Cardiac muscle cell (in vitro differentiated cells and primary cell): ENCODE measurements around the gene RAD23A. TPM values are rescaled to one million over a fixed set of nuclear protein-coding genes. Genes with fewer than 3 reads are reported as not detected.

Experiments
- polyA plus RNA-seq: library from polyadenylated mRNA; unstranded; fragments of >200 nt; fragmentation: Nextera tagmentation; extraction: Ambion mirVana; gene quantifications from 2 replicates; pipeline ENCODE4 v1.2.1, GENCODE V29; 2016
- total RNA-seq: library from RNA; depleted of rRNA; stranded (reverse); fragments of >200 nt; gene quantifications from 2 replicates; pipeline ENCODE4 v1.2.3, GENCODE V29; 2016

RAD23A gene
- total and polyA plus RNA-seq, 2 experiments from 2014 or later = 182 to 191 TPM

Other genes with a start within 250 kb of the RAD23A start
- gene FBXW9, start 249.2 kb upstream of the RAD23A start, total RNA-seq = 17.2 and 32.7 TPM in 2 replicates
- gene FBXW9, start 249.2 kb upstream of the RAD23A start, polyA plus RNA-seq = 25.6 and 29.6 TPM in 2 replicates
- 43.4 and 68.6 TPM in 2 replicates for gene TNPO2, start 221.9 kb upstream of the RAD23A start, total RNA-seq
- gene TNPO2, start 221.9 kb upstream of the RAD23A start, polyA plus RNA-seq = 20.1 and 20.5 TPM in 2 replicates
- gene TRIR, start 211.2 kb upstream of the RAD23A start, total RNA-seq = 307 and 371 TPM in 2 replicates
- gene TRIR, start 211.2 kb upstream of the RAD23A start, polyA plus RNA-seq = 175 and 218 TPM in 2 replicates
- gene GET3, start 208.4 kb upstream of the RAD23A start, total RNA-seq = 44.8 and 73.6 TPM in 2 replicates
- 88.3 and 103 TPM in 2 replicates for gene GET3, start 208.4 kb upstream of the RAD23A start, polyA plus RNA-seq
- not detected in 2 replicates for gene BEST2, start 194.1 kb upstream of the RAD23A start, total RNA-seq
- gene BEST2, start 194.1 kb upstream of the RAD23A start, polyA plus RNA-seq = not detected in 2 replicates
- 28.5 and 54.4 TPM in 2 replicates for gene HOOK2, start 170.3 kb upstream of the RAD23A start, total RNA-seq
- gene HOOK2, start 170.3 kb upstream of the RAD23A start, polyA plus RNA-seq = 31.1 and 41.6 TPM in 2 replicates
- 57.6 and 103 TPM in 2 replicates for gene JUNB, start 154.4 kb upstream of the RAD23A start, total RNA-seq
- gene JUNB, start 154.4 kb upstream of the RAD23A start, polyA plus RNA-seq = 37.2 and 48.3 TPM in 2 replicates
- gene PRDX2, start 144.1 kb upstream of the RAD23A start, total RNA-seq = 1,316 and 1,694 TPM in 2 replicates
- gene PRDX2, start 144.1 kb upstream of the RAD23A start, polyA plus RNA-seq = 1,469 and 1,719 TPM in 2 replicates
- gene THSD8, start 143.8 kb upstream of the RAD23A start, total RNA-seq = 0.63 TPM in 1 of 2 replicates, not detected in the other
- 15.0 and 19.0 TPM in 2 replicates for gene THSD8, start 143.8 kb upstream of the RAD23A start, polyA plus RNA-seq
- gene RNASEH2A, start 139.3 kb upstream of the RAD23A start, total RNA-seq = 20.4 and 29.0 TPM in 2 replicates
- gene RNASEH2A, start 139.3 kb upstream of the RAD23A start, polyA plus RNA-seq = 40.4 and 57.3 TPM in 2 replicates
- not detected in 2 replicates for gene RTBDN, start 111.3 kb upstream of the RAD23A start, total RNA-seq
- 0.81 TPM in 1 of 2 replicates, not detected in the other for gene RTBDN, start 111.3 kb upstream of the RAD23A start, polyA plus RNA-seq
- gene MAST1, start 107.3 kb upstream of the RAD23A start, total RNA-seq = 3.7 and 7.9 TPM in 2 replicates
- 3.9 and 10.9 TPM in 2 replicates for gene MAST1, start 107.3 kb upstream of the RAD23A start, polyA plus RNA-seq
- 25.8 and 54.7 TPM in 2 replicates for gene DNASE2, start 64.4 kb upstream of the RAD23A start, total RNA-seq
- gene DNASE2, start 64.4 kb upstream of the RAD23A start, polyA plus RNA-seq = 26.0 and 49.5 TPM in 2 replicates
- 0.51 and 2.2 TPM in 2 replicates for gene KLF1, start 58.7 kb upstream of the RAD23A start, total RNA-seq
- gene KLF1, start 58.7 kb upstream of the RAD23A start, polyA plus RNA-seq = 1.3 and 1.4 TPM in 2 replicates
- gene GCDH, start 54.7 kb upstream of the RAD23A start, total RNA-seq = 54.9 and 77.9 TPM in 2 replicates
- gene GCDH, start 54.7 kb upstream of the RAD23A start, polyA plus RNA-seq = 28.5 and 32.6 TPM in 2 replicates
- 0.53 and 1.1 TPM in 2 replicates for gene SYCE2, start 26.6 kb upstream of the RAD23A start, total RNA-seq
- gene SYCE2, start 26.6 kb upstream of the RAD23A start, polyA plus RNA-seq = 2.8 and 3.8 TPM in 2 replicates
- gene FARSA, start 12.2 kb upstream of the RAD23A start, total RNA-seq = 81.9 and 87.9 TPM in 2 replicates
- 121 and 133 TPM in 2 replicates for gene FARSA, start 12.2 kb upstream of the RAD23A start, polyA plus RNA-seq
- gene CALR, start 7.3 kb upstream of the RAD23A start, total RNA-seq = 615 and 1,390 TPM in 2 replicates
- 338 and 856 TPM in 2 replicates for gene CALR, start 7.3 kb upstream of the RAD23A start, polyA plus RNA-seq
- gene GADD45GIP1, start 11.4 kb downstream of the RAD23A start, total RNA-seq = 78.2 and 84.5 TPM in 2 replicates
- 133 and 145 TPM in 2 replicates for gene GADD45GIP1, start 11.4 kb downstream of the RAD23A start, polyA plus RNA-seq
- 0.67 TPM in 1 of 2 replicates, not detected in the other for gene DAND5, start 23.7 kb downstream of the RAD23A start, total RNA-seq
- 0.07 and 0.09 TPM in 2 replicates for gene DAND5, start 23.7 kb downstream of the RAD23A start, polyA plus RNA-seq
- 0.46 TPM in 1 of 2 replicates, not detected in the other for gene NFIX, start 49.6 kb downstream of the RAD23A start, total RNA-seq
- gene NFIX, start 49.6 kb downstream of the RAD23A start, polyA plus RNA-seq = 0.80 TPM in 1 of 2 replicates, not detected in the other
- gene LYL1, start 157.0 kb downstream of the RAD23A start, total RNA-seq = 5.6 and 6.3 TPM in 2 replicates
- gene LYL1, start 157.0 kb downstream of the RAD23A start, polyA plus RNA-seq = 4.3 and 4.6 TPM in 2 replicates
- gene TRMT1, start 170.9 kb downstream of the RAD23A start, total RNA-seq = 45.9 and 48.5 TPM in 2 replicates
- 37.7 and 56.0 TPM in 2 replicates for gene TRMT1, start 170.9 kb downstream of the RAD23A start, polyA plus RNA-seq
- 75.1 and 93.7 TPM in 2 replicates for gene NACC1, start 172.4 kb downstream of the RAD23A start, total RNA-seq
- 9.8 and 13.3 TPM in 2 replicates for gene NACC1, start 172.4 kb downstream of the RAD23A start, polyA plus RNA-seq
- 95.5 and 110 TPM in 2 replicates for gene STX10, start 204.5 kb downstream of the RAD23A start, total RNA-seq
- 65.2 and 71.1 TPM in 2 replicates for gene STX10, start 204.5 kb downstream of the RAD23A start, polyA plus RNA-seq
- 60.3 and 110 TPM in 2 replicates for gene IER2, start 204.5 kb downstream of the RAD23A start, total RNA-seq
- gene IER2, start 204.5 kb downstream of the RAD23A start, polyA plus RNA-seq = 77.6 and 88.9 TPM in 2 replicates